ENCODE results near the gene TCF19.

GRCh38 chr6:31175971-31176370, 17.6 kb downstream of the TCF19 start:
- no peak for TF ChIP-seq POLR2AphosphoS5 (IDR thresholded peaks at IDR 0.05)
- no peak for TF ChIP-seq CTCF (IDR thresholded peaks at IDR 0.05)
- TF ChIP-seq POLR2A (IDR thresholded peaks at IDR 0.05; ENCODE audit: low read depth) = no peak
- TF ChIP-seq EP300 (IDR thresholded peaks at IDR 0.05) = no peak

Measured in esophagus muscularis mucosa (tissue), 4 donors.